Duodenal mucosa (tissue), 2 donors: Measurements from ENCODE around the gene SGMS1.

Source experiments
- H3K27ac ChIP-seq: one replicate; pipeline ENCODE4 v1.7.0; 2013; ENCODE audit warnings: low read depth, low read length
- H3K27me3 ChIP-seq, 2 donors: one replicate each; pipeline ENCODE4 v1.7.0; 2013; ENCODE audit warnings: low read length in 2 of 2, control low read depth in 1 of 2; ENCODE audit not compliant: insufficient read depth in 2 of 2, control insufficient read depth in 1 of 2
- H3K36me3 ChIP-seq, 2 donors: one replicate each; pipeline ENCODE4 v1.7.0; 2013; ENCODE audit warnings: low read length in 2 of 2, control low read depth in 1 of 2; ENCODE audit not compliant: insufficient read depth in 2 of 2, control insufficient read depth in 1 of 2
- H3K4me1 ChIP-seq, 2 donors: one replicate each; pipeline ENCODE4 v1.7.0; 2013; ENCODE audit warnings: low read length in 2 of 2, control low read depth in 1 of 2; ENCODE audit not compliant: insufficient read depth in 2 of 2, control insufficient read depth in 1 of 2
- H3K4me3 ChIP-seq, 2 donors: one replicate each; pipeline ENCODE4 v1.7.0; 2013; ENCODE audit warnings: low read length in 2 of 2, low read depth in 1 of 2
- H3K9ac ChIP-seq, 2 donors: one replicate each; pipeline ENCODE4 v1.7.0; 2013; ENCODE audit warnings: low read length in 2 of 2, low read depth in 1 of 2
- H3K9me3 ChIP-seq, 2 donors: one replicate each; pipeline ENCODE4 v1.7.0; 2013; ENCODE audit warnings: low read length in 2 of 2, control low read depth in 1 of 2; ENCODE audit not compliant: control insufficient read depth in 1 of 2

The SGMS1 gene

DNA sequence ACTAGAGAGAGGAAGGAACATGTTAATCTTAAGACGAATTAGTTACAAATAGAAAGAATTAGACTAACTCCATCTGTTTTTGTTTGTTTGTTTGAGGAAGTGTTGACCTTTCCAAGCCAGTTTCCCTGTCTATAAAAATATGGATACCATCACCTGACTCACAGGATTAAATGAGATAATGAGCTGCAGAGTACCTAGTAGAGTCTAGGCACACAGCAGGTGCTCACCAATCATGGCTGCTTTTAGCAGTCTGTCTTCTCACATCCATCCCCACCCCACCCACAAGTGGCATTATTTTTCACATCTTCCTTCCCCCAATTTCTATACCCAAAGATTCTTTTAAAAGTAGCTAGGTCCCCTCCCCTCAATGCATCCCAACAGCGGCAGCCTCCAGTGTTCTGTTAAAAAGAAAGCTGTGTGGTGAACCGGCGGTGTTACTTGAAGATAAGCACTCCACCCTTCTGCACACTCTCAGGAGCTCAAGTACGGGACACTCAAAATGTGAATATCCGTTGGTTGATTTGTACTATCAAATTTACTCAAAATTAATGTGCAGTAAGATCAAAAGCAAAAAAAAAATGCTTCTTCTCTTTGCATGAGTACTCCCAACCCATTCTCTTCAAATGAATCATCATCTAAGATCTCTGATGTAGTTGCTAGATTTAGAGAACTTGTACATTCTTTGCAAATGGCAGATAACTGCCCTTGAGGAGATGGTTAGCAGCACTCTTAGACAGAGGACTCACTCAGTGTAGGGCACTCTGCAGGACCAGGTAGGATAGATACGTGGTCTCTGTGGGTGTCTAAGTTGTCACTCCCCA lies 227.1 kb downstream of the SGMS1 start:
- Histone ChIP-seq H3K9me3 (no peaks in the 10 kb centered on the region), H3K27ac (no peak overlapping the region), H3K4me3 (no peak overlapping the region), H3K9ac (no peak overlapping the region), H3K27me3 (no peaks in the 10 kb centered on the region), H3K36me3 (no peaks in the 10 kb centered on the region), H3K4me1 (peaks cover 9 to 44% of the 10 kb centered on the region in 2 donors)

DNA sequence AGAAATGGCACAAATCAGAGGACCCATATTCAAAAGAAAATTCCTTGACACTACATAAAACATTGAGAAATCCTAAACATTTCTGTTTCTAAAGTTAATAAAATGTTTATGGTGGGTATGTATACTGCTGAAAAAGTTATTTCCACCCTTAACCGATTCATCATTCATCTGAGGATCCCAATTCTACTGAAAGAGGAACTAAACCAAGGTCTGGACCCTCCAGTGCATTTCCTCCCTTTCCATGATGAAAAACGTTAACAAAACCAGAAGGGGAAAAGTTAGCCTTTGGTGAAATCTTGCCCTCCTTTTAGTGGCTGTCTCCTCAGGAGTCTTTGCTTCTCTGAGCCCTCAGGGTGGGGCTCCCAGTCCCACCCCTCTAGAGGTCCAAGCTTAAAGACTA lies 227.9 kb downstream of the SGMS1 start:
- Histone ChIP-seq H3K9me3 (no peaks in the 10 kb centered on the region), H3K27ac (no peak overlapping the region), H3K36me3 (no peaks in the 10 kb centered on the region), H3K27me3 (no peaks in the 10 kb centered on the region), H3K9ac (no peak overlapping the region), H3K4me1 (peaks cover 9 to 44% of the 10 kb centered on the region in 2 donors), H3K4me3 (no peak overlapping the region)

DNA sequence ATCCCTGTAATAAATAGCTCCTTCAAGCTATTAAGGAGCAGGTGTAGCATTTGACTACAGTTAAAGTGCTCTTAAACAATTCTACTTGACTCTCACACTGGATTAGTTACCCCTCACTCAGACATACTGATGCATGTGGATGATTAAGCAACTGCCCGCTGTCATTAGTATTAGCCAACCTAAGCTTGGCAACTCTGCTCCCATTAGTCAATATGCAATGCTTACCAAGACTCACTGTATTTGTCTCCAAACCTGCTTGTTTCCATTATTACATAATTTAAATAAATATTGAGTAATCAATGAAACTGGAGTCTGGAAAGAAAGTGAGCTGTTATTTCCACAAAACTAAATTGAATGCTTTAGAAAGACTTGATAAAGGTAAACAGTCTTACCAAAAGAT lies 228.5 kb downstream of the SGMS1 start:
- Histone ChIP-seq H3K36me3 (no peaks in the 10 kb centered on the region), H3K9me3 (no peaks in the 10 kb centered on the region), H3K4me1 (peaks cover 9 to 45% of the 10 kb centered on the region in 2 donors), H3K4me3 (no peak overlapping the region), H3K27me3 (no peaks in the 10 kb centered on the region), H3K9ac (no peak overlapping the region), H3K27ac (no peak overlapping the region)

DNA sequence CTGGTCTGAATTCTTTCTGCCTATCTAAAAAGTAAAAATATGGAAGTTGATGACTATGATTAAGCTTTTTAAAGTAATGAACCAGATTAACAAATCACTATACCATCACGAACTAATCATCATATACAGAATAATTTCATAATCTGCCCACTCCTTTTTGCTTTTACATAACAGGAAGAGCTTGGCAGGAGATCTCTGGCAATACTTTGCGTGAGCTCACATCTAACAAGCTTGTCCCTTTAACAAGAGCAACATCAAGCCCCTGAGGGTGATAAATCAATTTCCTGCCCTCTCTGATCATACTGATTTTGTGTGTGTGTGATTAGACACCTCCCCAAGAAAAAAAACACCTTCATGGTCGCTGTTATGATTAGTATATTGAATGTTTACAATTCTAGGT lies 228.9 kb downstream of the SGMS1 start:
- Histone ChIP-seq H3K4me1 (peaks cover 9 to 47% of the 10 kb centered on the region in 2 donors), H3K9me3 (no peaks in the 10 kb centered on the region), H3K27me3 (no peaks in the 10 kb centered on the region), H3K4me3 (no peak overlapping the region), H3K27ac (no peak overlapping the region), H3K9ac (no peak overlapping the region), H3K36me3 (no peaks in the 10 kb centered on the region)

GRCh38 chr10:50393784-50394467 lies 229.8 kb downstream of the SGMS1 start:
- no peaks in the 10 kb centered on the region for H3K9me3 ChIP-seq
- H3K9ac ChIP-seq: no peak overlapping the region
- no peaks in the 10 kb centered on the region for H3K36me3 ChIP-seq
- no peaks in the 10 kb centered on the region for H3K27me3 ChIP-seq
- H3K4me1 ChIP-seq: peaks cover 9 to 47% of the 10 kb centered on the region in 2 donors
- H3K4me3 ChIP-seq: no peak overlapping the region
- H3K27ac ChIP-seq: no peak overlapping the region

GRCh38 chr10:50392966-50393718 lies 230.6 kb downstream of the SGMS1 start:
- no peaks in the 10 kb centered on the region for H3K9me3 ChIP-seq
- H3K4me3 ChIP-seq: peak overlapping the region; percentile 23
- H3K36me3 ChIP-seq: no peaks in the 10 kb centered on the region
- no peak overlapping the region for H3K9ac ChIP-seq
- H3K27ac ChIP-seq: peak overlapping the region; percentile 17
- peaks cover 9 to 47% of the 10 kb centered on the region in 2 donors for H3K4me1 ChIP-seq
- no peaks in the 10 kb centered on the region for H3K27me3 ChIP-seq

- Histone ChIP-seq H3K9ac (no peak overlapping the region), H3K9me3 (no peaks in the 10 kb centered on the region), H3K4me1 (peaks cover 15 to 53% of the 10 kb centered on the region in 2 donors), H3K27me3 (no peaks in the 10 kb centered on the region), H3K4me3 (no peak overlapping the region), H3K27ac (no peak overlapping the region), H3K36me3 (no peaks in the 10 kb centered on the region)
Observed at GRCh38 chr10:50392426-50392825, 231.3 kb downstream of the SGMS1 start.

- H3K4me3 ChIP-seq: no peak overlapping the region
- no peaks in the 10 kb centered on the region for H3K36me3 ChIP-seq
- peaks cover 23 to 55% of the 10 kb centered on the region in 2 donors for H3K4me1 ChIP-seq
- no peaks in the 10 kb centered on the region for H3K9me3 ChIP-seq
- H3K9ac ChIP-seq: no peak overlapping the region
- no peaks in the 10 kb centered on the region for H3K27me3 ChIP-seq
- no peak overlapping the region for H3K27ac ChIP-seq
Observed at GRCh38 chr10:50390302-50390701, 233.5 kb downstream of the SGMS1 start.

GRCh38 chr10:50388181-50388580 lies 235.6 kb downstream of the SGMS1 start:
- Histone ChIP-seq H3K4me1 (peaks cover 14 to 49% of the 10 kb centered on the region in 2 donors), H3K9ac (no peak overlapping the region), H3K36me3 (no peaks in the 10 kb centered on the region), H3K27me3 (no peaks in the 10 kb centered on the region), H3K4me3 (no peak overlapping the region), H3K27ac (no peak overlapping the region), H3K9me3 (no peaks in the 10 kb centered on the region)

- H3K27ac ChIP-seq: no peak overlapping the region
- no peaks in the 10 kb centered on the region for H3K27me3 ChIP-seq
- H3K4me1 ChIP-seq: peaks cover 14 to 50% of the 10 kb centered on the region in 2 donors
- no peaks in the 10 kb centered on the region for H3K36me3 ChIP-seq
- H3K4me3 ChIP-seq: no peak overlapping the region
- H3K9ac ChIP-seq: no peak overlapping the region
- H3K9me3 ChIP-seq: no peaks in the 10 kb centered on the region
Observed at GRCh38 chr10:50387732-50388073, 236.1 kb downstream of the SGMS1 start.
